ENCODE measurements around the gene APOO.

GRCh38 chrX:23930894-23931604 lies 23.3 kb upstream of the APOO start:
- TF ChIP-seq CTCF (IDR thresholded peaks at IDR 0.05) (no peak), POLR2A (IDR thresholded peaks at IDR 0.05) (no peak)

Data from uterus (tissue), 2 donors.